Measurements from ENCODE around the gene ADGB.

The ADGB gene

GRCh38 chr6:146819596-146820320 lies 221.0 kb downstream of the ADGB start:
- no peak overlapping the region for H3K4me3 ChIP-seq (ENCODE audit: control insufficient read depth, low read depth, low read length)
- TF ChIP-seq CTCF (IDR thresholded peaks at IDR 0.05; ENCODE audit: control insufficient read depth, insufficient read depth, low read depth, low read length, missing control alignments): no peak
- no peak for DNase-seq (ENCODE audit: low read depth)

GRCh38 chr6:146827216-146827928 lies 228.6 kb downstream of the ADGB start:
- TF ChIP-seq CTCF (IDR thresholded peaks at IDR 0.05; ENCODE audit: control insufficient read depth, insufficient read depth, low read depth, low read length, missing control alignments): no peak
- no peak overlapping the region for H3K4me3 ChIP-seq (ENCODE audit: control insufficient read depth, low read depth, low read length)
- no peak for DNase-seq (ENCODE audit: low read depth)

GRCh38 chr6:146829792-146830565 lies 231.2 kb downstream of the ADGB start:
- H3K4me3 ChIP-seq (ENCODE audit: control insufficient read depth, low read depth, low read length): no peak overlapping the region
- DNase-seq (ENCODE audit: low read depth): no peak
- TF ChIP-seq CTCF (IDR thresholded peaks at IDR 0.05; ENCODE audit: control insufficient read depth, insufficient read depth, low read depth, low read length, missing control alignments): no peak

GRCh38 chr6:146833157-146833556 lies 234.4 kb downstream of the ADGB start:
- no peak for DNase-seq (ENCODE audit: low read depth)
- H3K4me3 ChIP-seq (ENCODE audit: control insufficient read depth, low read depth, low read length): no peak overlapping the region
- no peak for TF ChIP-seq CTCF (IDR thresholded peaks at IDR 0.05; ENCODE audit: control insufficient read depth, insufficient read depth, low read depth, low read length, missing control alignments)

- TF ChIP-seq CTCF (IDR thresholded peaks at IDR 0.05; ENCODE audit: control insufficient read depth, insufficient read depth, low read depth, low read length, missing control alignments): no peak
- no peak for DNase-seq (ENCODE audit: low read depth)
- H3K4me3 ChIP-seq (ENCODE audit: control insufficient read depth, low read depth, low read length): no peak overlapping the region
Measured at GRCh38 chr6:146840216-146840615, 241.4 kb downstream of the ADGB start.

- no peak for TF ChIP-seq CTCF (IDR thresholded peaks at IDR 0.05; ENCODE audit: control insufficient read depth, insufficient read depth, low read depth, low read length, missing control alignments)
- no peak for DNase-seq (ENCODE audit: low read depth)
- no peak overlapping the region for H3K4me3 ChIP-seq (ENCODE audit: control insufficient read depth, low read depth, low read length)
Measured at GRCh38 chr6:146840641-146841040, 241.9 kb downstream of the ADGB start.

Measured in AG09309 (cell line).